Mesendoderm (in vitro differentiated cells): Measurements from ENCODE around the gene PIBF1.
A peak's percentile ranks its signal among the peaks of the same experiment; 100 is the strongest.
"Not testable (repeated sequence)": the region's sequence is repeated elsewhere in the genome, so short reads cannot be mapped to it uniquely, and the experiment has no call there.

Experiments used
- DNase-seq: peaks from one replicate; pipeline ENCODE4 v3.0.0; 2013
- H2AK5ac ChIP-seq: 2 replicates; pipeline ENCODE4 v1.6.1; 2013; ENCODE audit warnings: low read length, inconsistent platforms
- H2BK120ac ChIP-seq: 2 replicates; pipeline ENCODE4 v1.6.1; 2013; ENCODE audit warnings: low read depth, mild to moderate bottlenecking, low read length, moderate library complexity, mixed read lengths
- H2BK15ac ChIP-seq: replicated peaks from 2 replicates; pipeline ENCODE4 v1.6.1; 2013; ENCODE audit warnings: low read depth, mild to moderate bottlenecking, moderate library complexity
- H2BK5ac ChIP-seq: 2 replicates; pipeline ENCODE4 v1.6.1; 2013; ENCODE audit warnings: low read length, inconsistent platforms
- H3K18ac ChIP-seq: 2 replicates; pipeline ENCODE4 v1.6.1; 2013; ENCODE audit warnings: mild to moderate bottlenecking, low read length, mixed read lengths
- H3K23ac ChIP-seq: one replicate; pipeline ENCODE4 v1.6.1; 2013; ENCODE audit warnings: low read length
- H3K27ac ChIP-seq: 2 replicates; pipeline ENCODE4 v1.5.1; 2013; ENCODE audit warnings: low read depth, mild to moderate bottlenecking, inconsistent platforms, low read length, moderate library complexity
- H3K27me3 ChIP-seq: 2 replicates; pipeline ENCODE4 v1.6.1; 2013; ENCODE audit warnings: low read length, control low read depth, mild to moderate bottlenecking, inconsistent platforms; ENCODE audit not compliant: insufficient read depth, poor library complexity
- H3K36me3 ChIP-seq: 2 replicates; pipeline ENCODE4 v1.6.1; 2013; ENCODE audit warnings: low read length, inconsistent platforms; ENCODE audit not compliant: control insufficient read depth, insufficient read depth
- H3K4ac ChIP-seq: one replicate; pipeline ENCODE4 v1.6.1; 2013; ENCODE audit warnings: low read depth, mild to moderate bottlenecking, low read length, moderate library complexity
- H3K4me1 ChIP-seq: 2 replicates; pipeline ENCODE4 v1.6.1; 2013; ENCODE audit warnings: low read depth, low read length, inconsistent platforms; ENCODE audit not compliant: control insufficient read depth
- H3K4me2 ChIP-seq: 2 replicates; pipeline ENCODE4 v1.6.1; 2013; ENCODE audit warnings: low read length
- H3K4me3 ChIP-seq: 2 replicates; pipeline ENCODE4 v1.5.1; 2013; ENCODE audit warnings: mild to moderate bottlenecking, low read length
- H3K56ac ChIP-seq: one replicate; pipeline ENCODE4 v1.6.1; 2013; ENCODE audit warnings: low read length
- H3K79me1 ChIP-seq: 2 replicates; pipeline ENCODE4 v1.6.1; 2013; ENCODE audit warnings: low read length, inconsistent platforms
- H3K79me2 ChIP-seq: 2 replicates; pipeline ENCODE4 v1.6.1; 2013; ENCODE audit warnings: mild to moderate bottlenecking, low read length; ENCODE audit not compliant: control insufficient read depth, insufficient read depth
- H3K9ac ChIP-seq: 2 replicates; pipeline ENCODE4 v1.6.1; 2013; ENCODE audit warnings: low read length, inconsistent platforms
- H4K5ac ChIP-seq: one replicate; pipeline ENCODE4 v1.6.1; 2013; ENCODE audit warnings: low read length
- H4K8ac ChIP-seq: one replicate; pipeline ENCODE4 v1.6.1; 2013; ENCODE audit warnings: low read depth, mild to moderate bottlenecking, control low read depth, low read length, moderate library complexity
- WGBS: extraction: QIAGEN DNeasy Blood & Tissue Kit; methylation state at CpG from one replicate; pipeline ENCODE4 v1.1.7; 2013; ENCODE audit warnings: low lambda C conversion rate, missing lambda C conversion rate; ENCODE audit not compliant: insufficient coverage; ENCODE audit errors: extremely low coverage; 5-methylcytosine and 5-hydroxymethylcytosine counted together

The PIBF1 gene

GRCh38 chr13:73039201-73040108 is 257.5 kb downstream of the PIBF1 start:
- Histone ChIP-seq H2AK5ac (no peak overlapping the region), H3K79me2 (no peaks in the 10 kb centered on the region), H3K23ac (no peak overlapping the region), H4K5ac (no peak overlapping the region), H3K27ac (no peak overlapping the region), H3K4me1 (no peaks in the 10 kb centered on the region), H3K4me3 (no peak overlapping the region), H4K8ac (no peak overlapping the region), H2BK15ac (no peak overlapping the region), H3K4ac (no peak overlapping the region), H3K27me3 (no peaks in the 10 kb centered on the region), H3K36me3 (no peaks in the 10 kb centered on the region), H3K56ac (no peak overlapping the region), H3K18ac (no peak overlapping the region), H2BK5ac (no peak overlapping the region), H3K79me1 (no peaks in the 10 kb centered on the region), H3K4me2 (no peak overlapping the region), H2BK120ac (no peak overlapping the region), H3K9ac (no peak overlapping the region)
- DNase-seq = peak; percentile 76
- WGBS = no CpG with 5 or more reads among the region's 2 CpGs

DNA sequence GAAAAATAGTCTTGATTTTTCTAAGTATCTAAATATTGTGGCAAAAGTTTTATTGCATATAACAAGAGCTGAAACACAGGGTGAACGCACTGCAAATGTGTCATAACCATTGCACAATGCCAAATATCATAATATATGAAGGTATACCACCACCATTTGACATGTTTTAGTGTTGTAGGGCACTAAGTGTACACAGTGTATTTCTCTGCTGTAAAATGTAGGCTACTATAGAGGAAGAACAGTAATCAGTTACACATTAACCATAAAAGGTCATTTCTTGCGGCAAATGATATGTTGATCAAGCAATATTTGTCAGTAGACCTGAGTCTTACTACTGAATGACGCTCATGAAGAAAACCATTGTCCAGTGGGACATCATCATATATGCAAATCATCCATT is 258.6 kb downstream of the PIBF1 start:
- no peak overlapping the region for H2BK120ac ChIP-seq
- no peak overlapping the region for H3K27ac ChIP-seq
- no peak overlapping the region for H3K23ac ChIP-seq
- DNase-seq = no peak
- H3K27me3 ChIP-seq = no peaks in the 10 kb centered on the region
- H4K5ac ChIP-seq = no peak overlapping the region
- no peak overlapping the region for H3K4ac ChIP-seq
- no peak overlapping the region for H2AK5ac ChIP-seq
- WGBS = no CpG with 5 or more reads among the region's 3 CpGs
- no peak overlapping the region for H3K4me2 ChIP-seq
- no peak overlapping the region for H2BK15ac ChIP-seq
- no peaks in the 10 kb centered on the region for H3K36me3 ChIP-seq
- no peak overlapping the region for H3K56ac ChIP-seq
- no peak overlapping the region for H3K18ac ChIP-seq
- no peaks in the 10 kb centered on the region for H3K79me1 ChIP-seq
- no peaks in the 10 kb centered on the region for H3K79me2 ChIP-seq
- no peak overlapping the region for H3K9ac ChIP-seq
- H4K8ac ChIP-seq = no peak overlapping the region
- H3K4me1 ChIP-seq = no peaks in the 10 kb centered on the region
- no peak overlapping the region for H3K4me3 ChIP-seq
- no peak overlapping the region for H2BK5ac ChIP-seq

- no peak overlapping the region for H3K56ac ChIP-seq
- no peaks in the 10 kb centered on the region for H3K27me3 ChIP-seq
- no peak overlapping the region for H2BK120ac ChIP-seq
- no peak overlapping the region for H3K18ac ChIP-seq
- no peak for DNase-seq
- H2BK15ac ChIP-seq = no peak overlapping the region
- H4K8ac ChIP-seq = no peak overlapping the region
- H3K27ac ChIP-seq = no peak overlapping the region
- no peaks in the 10 kb centered on the region for H3K79me2 ChIP-seq
- no peak overlapping the region for H3K4ac ChIP-seq
- H2AK5ac ChIP-seq = no peak overlapping the region
- no peak overlapping the region for H3K4me3 ChIP-seq
- H3K79me1 ChIP-seq = no peaks in the 10 kb centered on the region
- no peaks in the 10 kb centered on the region for H3K36me3 ChIP-seq
- no peak overlapping the region for H2BK5ac ChIP-seq
- no CpG with 5 or more reads among the region's 7 CpGs for WGBS
- H3K23ac ChIP-seq = no peak overlapping the region
- H4K5ac ChIP-seq = no peak overlapping the region
- H3K4me1 ChIP-seq = no peaks in the 10 kb centered on the region
- no peak overlapping the region for H3K4me2 ChIP-seq
- H3K9ac ChIP-seq = no peak overlapping the region
Observed at GRCh38 chr13:73040968-73041596, 259.1 kb downstream of the PIBF1 start.

- H3K36me3 ChIP-seq = no peaks in the 10 kb centered on the region
- DNase-seq = no peak
- H3K23ac ChIP-seq = no peak overlapping the region
- H3K79me1 ChIP-seq = no peaks in the 10 kb centered on the region
- H2BK15ac ChIP-seq = no peak overlapping the region
- no peaks in the 10 kb centered on the region for H3K4me1 ChIP-seq
- H2AK5ac ChIP-seq = no peak overlapping the region
- H2BK120ac ChIP-seq = no peak overlapping the region
- no peak overlapping the region for H2BK5ac ChIP-seq
- H3K27ac ChIP-seq = no peak overlapping the region
- no peak overlapping the region for H3K18ac ChIP-seq
- no peak overlapping the region for H3K4me2 ChIP-seq
- H3K79me2 ChIP-seq = no peaks in the 10 kb centered on the region
- no peaks in the 10 kb centered on the region for H3K27me3 ChIP-seq
- H4K8ac ChIP-seq = no peak overlapping the region
- H3K4me3 ChIP-seq = no peak overlapping the region
- no peak overlapping the region for H3K9ac ChIP-seq
- no CpG with 5 or more reads among the region's 6 CpGs for WGBS
- no peak overlapping the region for H3K4ac ChIP-seq
- no peak overlapping the region for H4K5ac ChIP-seq
- no peak overlapping the region for H3K56ac ChIP-seq
Observed at GRCh38 chr13:73045031-73045430, 263.1 kb downstream of the PIBF1 start.

DNA sequence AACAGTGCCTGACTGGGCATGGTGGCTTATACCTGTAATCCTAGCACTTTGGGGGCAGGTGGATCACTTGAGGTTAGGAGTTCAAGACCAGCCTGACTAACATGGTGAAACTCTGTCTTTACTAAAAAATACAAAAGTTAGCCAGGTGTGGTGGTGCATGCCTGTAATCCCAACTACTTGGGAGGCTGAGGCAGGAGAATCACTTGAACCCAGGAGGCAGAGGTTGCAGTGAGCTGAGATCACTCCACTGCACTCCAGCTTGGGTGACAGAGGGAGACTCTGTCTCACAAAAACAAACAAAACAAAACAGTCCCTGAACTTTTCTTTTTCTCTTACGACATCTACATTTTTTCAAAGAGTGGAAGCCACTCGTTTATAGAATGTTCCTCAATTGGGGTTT is 266.7 kb downstream of the PIBF1 start:
- H2AK5ac ChIP-seq, H3K4me1 ChIP-seq, H2BK120ac ChIP-seq, H3K27ac ChIP-seq, H3K9ac ChIP-seq, H4K8ac ChIP-seq, H3K56ac ChIP-seq, H3K79me1 ChIP-seq, H3K79me2 ChIP-seq, H3K23ac ChIP-seq, H4K5ac ChIP-seq, H2BK15ac ChIP-seq, H3K18ac ChIP-seq, H3K4me2 ChIP-seq, H3K4ac ChIP-seq, H3K36me3 ChIP-seq, H3K4me3 ChIP-seq, H2BK5ac ChIP-seq, DNase-seq, H3K27me3 ChIP-seq: not testable (repeated sequence)
- WGBS = no CpG with 5 or more reads among the region's 2 CpGs
